A673 (cell line): ENCODE results near the gene IL19.

Experiments
- EZH2 ChIP-seq: fragments of 200-600 bp; sonication (generic); IDR thresholded peaks from 2 replicates; pipeline ENCODE4 v1.6.1; 2017; ENCODE audit warnings: borderline replicate concordance, low read depth, mild to moderate bottlenecking, mixed read lengths, antibody characterized with exemption, low read length; ENCODE audit not compliant: poor library complexity, severe bottlenecking
- TF ChIP-seq, protein P1 (sequence below): fragments of 300-800, 200-600 bp; sonication (generic); conservative IDR thresholded peaks from 2 replicates; pipeline ENCODE4 v1.5.1; 2017; ENCODE audit warnings: low read depth, mild to moderate bottlenecking, antibody characterized with exemption, low read length, moderate library complexity, mixed read lengths

DNA sequence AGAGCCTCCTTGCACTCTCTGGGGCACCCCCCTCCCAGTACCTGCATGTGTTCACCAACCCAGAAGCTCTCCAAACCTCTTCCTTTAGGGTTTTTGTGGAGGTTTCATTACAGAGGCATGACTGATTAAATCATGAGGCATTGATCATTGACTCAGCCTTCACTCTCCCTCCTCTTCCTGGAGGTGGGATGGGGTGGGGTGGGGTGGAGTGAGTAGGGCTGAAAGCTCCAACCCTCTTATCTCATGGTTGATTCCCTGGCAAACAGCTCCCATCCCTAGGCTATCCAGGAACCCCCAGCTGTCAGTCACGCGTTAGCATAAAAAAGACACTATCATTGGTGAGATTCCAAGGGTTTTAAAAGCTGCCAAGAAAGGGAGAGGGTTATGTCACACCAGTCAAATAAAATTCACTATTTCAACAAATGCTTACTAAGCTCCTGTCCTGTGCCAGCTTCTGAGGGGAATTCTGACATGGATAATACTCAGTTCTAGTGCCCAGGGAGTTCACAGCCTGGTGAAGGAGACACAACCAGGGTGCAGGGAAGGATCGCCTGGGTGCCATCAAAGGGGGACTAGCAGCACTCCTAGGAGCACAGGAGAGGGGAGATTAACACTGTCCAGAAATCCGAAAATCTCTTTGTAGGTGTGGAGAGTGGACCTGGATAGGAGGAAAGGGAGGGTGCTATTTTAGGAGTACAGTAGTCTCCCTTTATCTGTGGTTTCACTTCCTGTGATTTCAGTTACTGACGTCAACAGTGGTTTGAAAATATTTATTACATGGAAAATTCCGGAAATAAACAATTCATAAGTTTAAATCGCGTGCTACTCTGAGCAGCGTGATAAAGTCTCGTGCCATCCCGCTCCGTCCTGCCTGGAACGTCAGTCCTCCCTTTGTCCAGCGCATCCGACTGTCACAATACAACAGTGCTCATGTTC, 119.8 kb downstream of the IL19 start:
- TF ChIP-seq, protein P1, sequence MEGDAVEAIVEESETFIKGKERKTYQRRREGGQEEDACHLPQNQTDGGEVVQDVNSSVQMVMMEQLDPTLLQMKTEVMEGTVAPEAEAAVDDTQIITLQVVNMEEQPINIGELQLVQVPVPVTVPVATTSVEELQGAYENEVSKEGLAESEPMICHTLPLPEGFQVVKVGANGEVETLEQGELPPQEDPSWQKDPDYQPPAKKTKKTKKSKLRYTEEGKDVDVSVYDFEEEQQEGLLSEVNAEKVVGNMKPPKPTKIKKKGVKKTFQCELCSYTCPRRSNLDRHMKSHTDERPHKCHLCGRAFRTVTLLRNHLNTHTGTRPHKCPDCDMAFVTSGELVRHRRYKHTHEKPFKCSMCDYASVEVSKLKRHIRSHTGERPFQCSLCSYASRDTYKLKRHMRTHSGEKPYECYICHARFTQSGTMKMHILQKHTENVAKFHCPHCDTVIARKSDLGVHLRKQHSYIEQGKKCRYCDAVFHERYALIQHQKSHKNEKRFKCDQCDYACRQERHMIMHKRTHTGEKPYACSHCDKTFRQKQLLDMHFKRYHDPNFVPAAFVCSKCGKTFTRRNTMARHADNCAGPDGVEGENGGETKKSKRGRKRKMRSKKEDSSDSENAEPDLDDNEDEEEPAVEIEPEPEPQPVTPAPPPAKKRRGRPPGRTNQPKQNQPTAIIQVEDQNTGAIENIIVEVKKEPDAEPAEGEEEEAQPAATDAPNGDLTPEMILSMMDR: no peak
- no peak for TF ChIP-seq EZH2
